Body of pancreas (tissue), 4 donors: ENCODE data around the gene FAM193B.

Experiments used
- POLR2A ChIP-seq, 3 donors: fragments of 450-650 bp; IDR thresholded peaks; one replicate each; pipeline ENCODE4 v1.6.1; 2016; ENCODE audit warnings: antibody characterized with exemption in 3 of 3, mild to moderate bottlenecking in 2 of 3
- TF ChIP-seq, protein P1 (sequence below), 7 experiments: fragments of 450-650 bp in 4 of 7; fragments of 200-600 bp in 3 of 7; sonication (generic) in 3 of 7; IDR thresholded peaks; one replicate each; pipeline ENCODE4 v1.5.1; 2016 to 2019; ENCODE audit warnings: antibody characterized with exemption in 7 of 7

- TF ChIP-seq POLR2A (IDR thresholded peaks at IDR 0.05): no peak
- TF ChIP-seq, protein P1, sequence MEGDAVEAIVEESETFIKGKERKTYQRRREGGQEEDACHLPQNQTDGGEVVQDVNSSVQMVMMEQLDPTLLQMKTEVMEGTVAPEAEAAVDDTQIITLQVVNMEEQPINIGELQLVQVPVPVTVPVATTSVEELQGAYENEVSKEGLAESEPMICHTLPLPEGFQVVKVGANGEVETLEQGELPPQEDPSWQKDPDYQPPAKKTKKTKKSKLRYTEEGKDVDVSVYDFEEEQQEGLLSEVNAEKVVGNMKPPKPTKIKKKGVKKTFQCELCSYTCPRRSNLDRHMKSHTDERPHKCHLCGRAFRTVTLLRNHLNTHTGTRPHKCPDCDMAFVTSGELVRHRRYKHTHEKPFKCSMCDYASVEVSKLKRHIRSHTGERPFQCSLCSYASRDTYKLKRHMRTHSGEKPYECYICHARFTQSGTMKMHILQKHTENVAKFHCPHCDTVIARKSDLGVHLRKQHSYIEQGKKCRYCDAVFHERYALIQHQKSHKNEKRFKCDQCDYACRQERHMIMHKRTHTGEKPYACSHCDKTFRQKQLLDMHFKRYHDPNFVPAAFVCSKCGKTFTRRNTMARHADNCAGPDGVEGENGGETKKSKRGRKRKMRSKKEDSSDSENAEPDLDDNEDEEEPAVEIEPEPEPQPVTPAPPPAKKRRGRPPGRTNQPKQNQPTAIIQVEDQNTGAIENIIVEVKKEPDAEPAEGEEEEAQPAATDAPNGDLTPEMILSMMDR (IDR thresholded peaks at IDR 0.05): no peak
Measured at GRCh38 chr5:177528631-177529030, 25.7 kb downstream of the FAM193B start.
